Cerebellar nuclear complex (tissue), 1 donor: ENCODE data around the gene DLD.
A peak's percentile ranks its signal among the peaks of the same experiment; 100 is the strongest.
"Not testable (repeated sequence)": the region's sequence is repeated elsewhere in the genome, so short reads cannot be mapped to it uniquely, and the experiment has no call there.

Experiments
- DNase-seq, 2 experiments: peaks; one replicate each; lab custom pipeline; 2025; lab: John Stamatoyannopoulos, UW

Gene DLD

GRCh38 chr7:107945332-107945731 lies 54.3 kb downstream of the DLD start:
- no peak for DNase-seq

GRCh38 chr7:107946451-107946850 lies 55.5 kb downstream of the DLD start:
- no peak for DNase-seq

- DNase-seq = no peak
These were observed 55.9 kb downstream of the DLD start for GRCh38 chr7:107946881-107947280.

GRCh38 chr7:107948645-107949442 lies 57.9 kb downstream of the DLD start:
- no peak for DNase-seq

- no peak for DNase-seq
These were observed 58.5 kb downstream of the DLD start for GRCh38 chr7:107949443-107949935.

GRCh38 chr7:107951172-107951787 lies 60.3 kb downstream of the DLD start:
- DNase-seq = no peak

GRCh38 chr7:107951896-107952295 lies 60.9 kb downstream of the DLD start:
- DNase-seq = no peak

- no peak for DNase-seq
These were observed 62.4 kb downstream of the DLD start for GRCh38 chr7:107953265-107953923.

- no peak for DNase-seq
These were observed 62.9 kb downstream of the DLD start for GRCh38 chr7:107953924-107954303.

GRCh38 chr7:107955394-107955793 lies 64.4 kb downstream of the DLD start:
- DNase-seq = no peak

- not testable (repeated sequence) for DNase-seq
These were observed 66.0 kb downstream of the DLD start for GRCh38 chr7:107956950-107957349.

GRCh38 chr7:107957436-107957835 lies 66.5 kb downstream of the DLD start:
- DNase-seq = no peak

GRCh38 chr7:107958764-107959526 lies 68.0 kb downstream of the DLD start:
- no peak for DNase-seq

- DNase-seq = no peak
These were observed 68.5 kb downstream of the DLD start for GRCh38 chr7:107959527-107959898.

GRCh38 chr7:107960272-107960671 lies 69.3 kb downstream of the DLD start:
- no peak for DNase-seq

- DNase-seq = no peak
These were observed 70.4 kb downstream of the DLD start for GRCh38 chr7:107961405-107961804.

GRCh38 chr7:107962817-107963216 lies 71.8 kb downstream of the DLD start:
- no peak for DNase-seq

GRCh38 chr7:107964510-107964909 lies 73.5 kb downstream of the DLD start:
- DNase-seq = no peak

- peak; percentile 56 to 74 for DNase-seq
These were observed 75.7 kb downstream of the DLD start for GRCh38 chr7:107966711-107967110.

GRCh38 chr7:107967420-107967819 lies 76.4 kb downstream of the DLD start:
- DNase-seq = no peak

GRCh38 chr7:107968449-107968848 lies 77.5 kb downstream of the DLD start:
- no peak for DNase-seq

- no peak for DNase-seq
These were observed 78.9 kb downstream of the DLD start for GRCh38 chr7:107969856-107970255.
